Nephron progenitor cell (in vitro differentiated cells): ENCODE measurements around the gene LCNL1.

ENCODE experiments used
- DNase-seq: peaks from one replicate; pipeline ENCODE4 v3.0.0; 2021
- H3K27ac Mint-ChIP-seq: 2 replicates; pipeline ENCODE4 v1.8.0; 2021; ENCODE audit warnings: mild to moderate bottlenecking, moderate library complexity, mixed read lengths
- H3K27me3 Mint-ChIP-seq: 2 replicates; pipeline ENCODE4 v1.8.0; 2021; ENCODE audit warnings: mild to moderate bottlenecking, low read depth, mixed read lengths; ENCODE audit not compliant: poor library complexity
- H3K36me3 Mint-ChIP-seq: 2 replicates; pipeline ENCODE4 v1.8.0; 2021; ENCODE audit warnings: low read depth, mixed read lengths
- H3K4me1 Mint-ChIP-seq: 2 replicates; pipeline ENCODE4 v1.8.0; 2021; ENCODE audit warnings: mixed read lengths
- H3K4me3 Mint-ChIP-seq: 2 replicates; pipeline ENCODE4 v1.8.0; 2021; ENCODE audit warnings: mild to moderate bottlenecking, moderate library complexity, mixed read lengths
- H3K9me3 Mint-ChIP-seq: 2 replicates; pipeline ENCODE4 v1.8.0; 2021; ENCODE audit warnings: mild to moderate bottlenecking, moderate library complexity, mixed read lengths
- TF ChIP-seq, protein P1 (sequence below): fragments of 200-600 bp; sonication (generic); IDR thresholded peaks from 2 replicates; pipeline ENCODE4 v1.5.0; 2021; ENCODE audit warnings: antibody characterized with exemption

Gene LCNL1

DNA sequence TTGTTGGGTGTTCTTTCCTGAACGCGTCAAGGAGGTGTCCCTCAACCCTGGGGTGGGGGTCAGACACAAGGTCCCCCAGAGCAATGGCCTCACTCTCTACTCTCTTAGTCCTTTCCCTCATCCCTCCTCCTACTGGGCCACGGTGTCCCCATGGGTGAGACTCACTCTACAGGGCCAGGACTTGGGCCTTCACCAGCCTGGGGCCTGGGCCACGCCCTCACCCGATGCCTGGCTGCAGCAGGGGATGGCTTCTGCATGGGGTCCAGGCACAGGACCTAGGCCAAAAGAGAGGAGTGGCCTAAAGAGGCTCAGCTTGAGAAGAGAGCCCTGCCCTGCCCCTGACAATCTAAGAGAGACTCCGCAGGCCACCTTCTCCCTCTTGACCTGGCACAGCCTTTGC, 24.9 kb upstream of the LCNL1 start:
- Mint-ChIP-seq H3K27ac (no peak overlapping the region), H3K36me3 (no peaks in the 10 kb centered on the region), H3K9me3 (peaks cover 9% of the 10 kb centered on the region), H3K4me3 (no peak overlapping the region), H3K27me3 (peaks cover 25% of the 10 kb centered on the region), H3K4me1 (peaks cover under 1% of the 10 kb centered on the region)
- no peak for DNase-seq
- TF ChIP-seq, protein P1, sequence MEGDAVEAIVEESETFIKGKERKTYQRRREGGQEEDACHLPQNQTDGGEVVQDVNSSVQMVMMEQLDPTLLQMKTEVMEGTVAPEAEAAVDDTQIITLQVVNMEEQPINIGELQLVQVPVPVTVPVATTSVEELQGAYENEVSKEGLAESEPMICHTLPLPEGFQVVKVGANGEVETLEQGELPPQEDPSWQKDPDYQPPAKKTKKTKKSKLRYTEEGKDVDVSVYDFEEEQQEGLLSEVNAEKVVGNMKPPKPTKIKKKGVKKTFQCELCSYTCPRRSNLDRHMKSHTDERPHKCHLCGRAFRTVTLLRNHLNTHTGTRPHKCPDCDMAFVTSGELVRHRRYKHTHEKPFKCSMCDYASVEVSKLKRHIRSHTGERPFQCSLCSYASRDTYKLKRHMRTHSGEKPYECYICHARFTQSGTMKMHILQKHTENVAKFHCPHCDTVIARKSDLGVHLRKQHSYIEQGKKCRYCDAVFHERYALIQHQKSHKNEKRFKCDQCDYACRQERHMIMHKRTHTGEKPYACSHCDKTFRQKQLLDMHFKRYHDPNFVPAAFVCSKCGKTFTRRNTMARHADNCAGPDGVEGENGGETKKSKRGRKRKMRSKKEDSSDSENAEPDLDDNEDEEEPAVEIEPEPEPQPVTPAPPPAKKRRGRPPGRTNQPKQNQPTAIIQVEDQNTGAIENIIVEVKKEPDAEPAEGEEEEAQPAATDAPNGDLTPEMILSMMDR: no peak

DNA sequence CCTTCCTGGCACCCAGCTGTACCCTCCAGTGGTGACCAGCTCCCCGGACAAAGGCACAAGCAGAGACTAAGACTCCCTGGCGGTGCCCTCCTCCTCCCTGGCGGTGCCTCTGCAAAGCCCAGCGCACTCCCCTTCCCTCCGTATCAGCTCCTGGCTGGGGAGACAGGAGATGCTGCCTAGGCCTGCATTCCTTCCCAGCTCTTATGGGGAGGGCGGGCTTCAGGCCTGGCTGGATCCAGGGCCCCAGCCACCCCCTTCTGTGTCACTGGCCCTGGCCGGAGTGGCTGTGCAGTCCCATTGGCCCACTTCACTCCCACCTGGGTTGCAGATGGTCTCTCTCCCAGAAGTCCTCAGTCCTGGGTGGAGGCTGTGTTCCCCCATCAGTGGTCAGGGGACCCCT, 24.3 kb upstream of the LCNL1 start:
- H3K4me3 Mint-ChIP-seq: no peak overlapping the region
- TF ChIP-seq, protein P1: no peak
- no peak for DNase-seq
- H3K36me3 Mint-ChIP-seq: no peaks in the 10 kb centered on the region
- no peak overlapping the region for H3K27ac Mint-ChIP-seq
- peaks cover 9% of the 10 kb centered on the region for H3K9me3 Mint-ChIP-seq
- peaks cover 25% of the 10 kb centered on the region for H3K27me3 Mint-ChIP-seq
- peaks cover 4% of the 10 kb centered on the region for H3K4me1 Mint-ChIP-seq

DNA sequence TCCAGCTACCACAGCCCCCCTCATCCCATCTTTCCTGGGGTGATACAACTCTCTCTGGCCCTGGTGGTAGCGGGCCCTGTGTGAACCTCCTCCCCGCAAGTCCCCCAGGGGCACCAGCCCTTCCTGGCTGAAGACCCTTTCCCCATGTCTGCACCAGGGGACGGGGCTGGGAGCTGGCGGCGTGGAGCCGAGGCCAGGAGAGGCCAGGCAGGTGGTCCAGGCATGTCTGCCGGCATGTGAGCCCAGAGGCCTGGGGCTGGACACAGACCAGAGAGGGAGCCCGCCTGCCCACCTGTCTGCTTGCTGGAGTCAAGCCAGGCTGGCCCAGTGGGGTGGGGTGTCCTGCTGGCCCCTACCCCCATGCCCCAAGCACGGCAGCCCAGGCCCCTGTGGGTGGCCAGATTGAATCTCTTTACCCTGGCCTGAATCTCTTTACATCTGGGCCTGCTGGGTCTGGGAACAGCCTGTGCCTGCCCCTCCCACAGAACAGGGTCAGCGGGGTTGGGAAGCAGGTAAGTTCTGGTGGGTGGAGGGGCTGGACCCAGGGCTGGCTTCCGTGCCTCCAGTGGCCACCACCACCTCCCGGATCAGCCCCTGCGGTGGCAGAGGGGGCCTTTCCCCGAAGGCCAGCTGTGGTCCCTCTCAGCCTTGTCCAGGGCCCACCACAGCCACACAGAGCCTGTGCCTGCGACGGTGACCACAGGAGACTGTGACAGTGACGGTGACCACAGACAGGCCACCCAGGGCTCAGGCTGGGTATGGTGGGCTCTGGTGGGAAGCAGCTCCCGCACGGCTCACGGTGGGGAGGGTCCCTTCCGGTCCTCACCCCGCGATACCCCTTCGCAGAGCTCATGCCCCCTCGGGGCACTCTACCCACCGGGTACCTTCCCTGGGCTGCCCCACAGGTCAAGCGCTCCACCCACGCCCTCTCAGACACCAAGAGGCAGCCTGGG, 23.6 kb upstream of the LCNL1 start:
- Mint-ChIP-seq H3K27ac (no peak overlapping the region), H3K36me3 (no peaks in the 10 kb centered on the region), H3K9me3 (peaks cover 9% of the 10 kb centered on the region), H3K4me1 (peaks cover 4% of the 10 kb centered on the region), H3K27me3 (peaks cover 25% of the 10 kb centered on the region), H3K4me3 (no peak overlapping the region)
- DNase-seq: no peak
- TF ChIP-seq, protein P1: no peak

DNA sequence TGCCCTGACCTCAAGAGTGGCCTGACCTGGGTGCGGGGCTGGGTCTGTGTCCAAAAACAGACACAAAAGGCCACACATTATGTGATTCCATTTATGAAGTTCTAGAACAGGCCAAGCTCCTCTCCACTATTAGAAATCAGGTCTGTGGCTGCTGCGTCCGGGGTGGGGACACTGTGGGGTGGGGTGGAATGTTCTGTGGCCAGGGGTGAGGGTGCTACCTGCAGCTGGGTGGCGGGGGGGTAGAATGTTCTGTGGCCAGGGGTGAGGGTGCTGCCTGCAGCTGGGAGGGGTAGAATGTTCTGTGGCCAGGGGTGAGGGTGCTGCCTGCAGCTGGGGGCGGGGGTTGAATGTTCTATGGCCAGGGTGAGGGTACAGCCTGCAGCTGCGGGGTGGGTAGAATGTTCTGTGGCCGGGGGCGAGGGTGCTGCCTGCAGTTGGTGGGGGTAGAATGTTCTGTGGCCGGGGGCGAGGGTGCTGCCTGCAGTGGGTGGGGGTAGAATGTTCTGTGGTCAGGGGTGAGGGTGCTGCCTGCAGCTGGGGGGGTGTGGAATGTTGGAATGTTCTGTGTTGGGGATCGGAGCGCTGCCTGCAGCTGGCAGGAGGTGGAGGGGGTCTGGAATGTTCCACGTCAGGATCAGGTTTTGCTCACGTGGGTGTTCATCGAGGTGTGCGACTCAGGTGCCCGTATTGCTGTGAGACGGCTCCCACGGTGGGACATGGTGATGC, 22.4 kb upstream of the LCNL1 start:
- no peak overlapping the region for H3K27ac Mint-ChIP-seq
- no peaks in the 10 kb centered on the region for H3K36me3 Mint-ChIP-seq
- TF ChIP-seq, protein P1: no peak
- H3K27me3 Mint-ChIP-seq: peaks cover 21% of the 10 kb centered on the region
- H3K4me1 Mint-ChIP-seq: peaks cover 10% of the 10 kb centered on the region
- H3K9me3 Mint-ChIP-seq: peaks cover 9% of the 10 kb centered on the region
- no peak for DNase-seq
- H3K4me3 Mint-ChIP-seq: no peak overlapping the region

DNA sequence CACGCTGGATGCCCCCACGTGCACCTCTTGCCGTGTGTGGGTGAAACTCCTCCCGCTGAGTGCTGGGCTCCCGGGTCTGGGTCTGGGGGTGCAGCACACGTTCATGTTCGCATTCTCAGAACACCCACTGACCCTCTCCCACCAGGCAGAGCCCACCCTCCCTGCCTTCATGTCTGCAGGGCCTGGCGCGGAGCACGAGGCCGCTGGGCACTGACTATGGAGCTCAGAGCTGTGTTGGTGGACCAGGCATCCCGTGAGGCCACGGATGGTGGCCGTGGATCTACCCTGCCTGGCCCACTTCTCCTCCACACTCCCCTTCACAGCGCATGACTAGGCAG, 21.9 kb upstream of the LCNL1 start:
- Mint-ChIP-seq H3K9me3 (peaks cover 9% of the 10 kb centered on the region), H3K27me3 (peaks cover 19% of the 10 kb centered on the region), H3K4me3 (no peak overlapping the region), H3K4me1 (peaks cover 14% of the 10 kb centered on the region), H3K27ac (no peak overlapping the region), H3K36me3 (no peaks in the 10 kb centered on the region)
- TF ChIP-seq, protein P1: no peak
- DNase-seq: no peak
